Type B pancreatic cell (in vitro differentiated cells): ENCODE results near the gene TEX29. TPM values are rescaled to one million over a fixed set of nuclear protein-coding genes. Genes with fewer than 3 reads are reported as not detected.

ENCODE experiments used
- DNase-seq: peaks from one replicate; pipeline ENCODE4 v3.0.0; 2021; ENCODE audit warnings: mixed read lengths; ENCODE audit not compliant: unreplicated experiment; ENCODE audit errors: extremely low spot score
- H3K27ac Mint-ChIP-seq: 2 replicates; pipeline ENCODE4 v1.8.0; 2021; ENCODE audit warnings: mild to moderate bottlenecking, mixed read lengths
- H3K27me3 Mint-ChIP-seq: 2 replicates; pipeline ENCODE4 v1.8.0; 2021; ENCODE audit warnings: mixed read lengths
- H3K36me3 Mint-ChIP-seq: 2 replicates; pipeline ENCODE4 v1.8.0; 2021; ENCODE audit warnings: mixed read lengths
- H3K4me1 Mint-ChIP-seq: one replicate; pipeline ENCODE4 v1.8.0; 2021; ENCODE audit warnings: mixed read lengths; ENCODE audit not compliant: unreplicated experiment
- H3K4me3 Mint-ChIP-seq: 2 replicates; pipeline ENCODE4 v1.8.0; 2021; ENCODE audit warnings: mild to moderate bottlenecking, mixed read lengths
- H3K9me3 Mint-ChIP-seq: 2 replicates; pipeline ENCODE4 v1.8.0; 2021; ENCODE audit warnings: mixed read lengths
- CTCF ChIP-seq: fragments of 200-600 bp; sonication (generic); conservative IDR thresholded peaks from 2 replicates; pipeline ENCODE4 v1.5.0; 2021; ENCODE audit warnings: antibody characterized with exemption, mild to moderate bottlenecking
- total RNA-seq: library from RNA; stranded (reverse); gene quantifications from 2 replicates; pipeline ENCODE4 v1.2.1, GENCODE V29; 2021; ENCODE audit warnings: low replicate concordance

The TEX29 gene
- total RNA-seq, 1 donor from 2014 or later, result 0.92 TPM

GRCh38 chr13:111335298-111335697, 14.9 kb downstream of the TEX29 start:
- TF ChIP-seq CTCF, result no peak
- Mint-ChIP-seq H3K27ac (no peak overlapping the region), H3K4me3 (no peak overlapping the region), H3K4me1 (no peaks in the 10 kb centered on the region), H3K9me3 (no peaks in the 10 kb centered on the region), H3K36me3 (peaks cover 4% of the 10 kb centered on the region), H3K27me3 (no peaks in the 10 kb centered on the region)
- DNase-seq, result peak; percentile 36

- no peak for TF ChIP-seq CTCF
- Mint-ChIP-seq H3K27ac (no peak overlapping the region), H3K4me1 (no peaks in the 10 kb centered on the region), H3K27me3 (no peaks in the 10 kb centered on the region), H3K36me3 (peaks cover 4% of the 10 kb centered on the region), H3K4me3 (no peak overlapping the region), H3K9me3 (no peaks in the 10 kb centered on the region)
- no peak for DNase-seq
Measured at GRCh38 chr13:111336666-111337065, 16.2 kb downstream of the TEX29 start.

GRCh38 chr13:111337206-111337605, 16.8 kb downstream of the TEX29 start:
- TF ChIP-seq CTCF, result no peak
- H3K27me3 Mint-ChIP-seq, result no peaks in the 10 kb centered on the region
- no peaks in the 10 kb centered on the region for H3K4me1 Mint-ChIP-seq
- peak; percentile 29 for DNase-seq
- H3K9me3 Mint-ChIP-seq, result no peaks in the 10 kb centered on the region
- no peak overlapping the region for H3K27ac Mint-ChIP-seq
- H3K4me3 Mint-ChIP-seq, result no peak overlapping the region
- peaks cover 4% of the 10 kb centered on the region for H3K36me3 Mint-ChIP-seq

- Mint-ChIP-seq H3K9me3 (no peaks in the 10 kb centered on the region), H3K4me3 (no peak overlapping the region), H3K36me3 (peaks cover 4% of the 10 kb centered on the region), H3K4me1 (no peaks in the 10 kb centered on the region), H3K27me3 (no peaks in the 10 kb centered on the region), H3K27ac (no peak overlapping the region)
- peak; percentile 31 for DNase-seq
- TF ChIP-seq CTCF, result no peak
Measured at GRCh38 chr13:111337741-111338140, 17.3 kb downstream of the TEX29 start.

GRCh38 chr13:111338841-111339240, 18.4 kb downstream of the TEX29 start:
- Mint-ChIP-seq H3K9me3 (no peaks in the 10 kb centered on the region), H3K36me3 (peaks cover 7% of the 10 kb centered on the region), H3K27ac (no peak overlapping the region), H3K4me3 (no peak overlapping the region), H3K27me3 (no peaks in the 10 kb centered on the region), H3K4me1 (no peaks in the 10 kb centered on the region)
- DNase-seq, result peak; percentile 32
- TF ChIP-seq CTCF, result no peak
